DOHH2 (cell line): ENCODE data around the gene XRCC5.

Experiments used
- H3F3A ChIP-seq: fragments of 200-600 bp; sonication (generic), shearing (Covaris generic); 2 replicates; pipeline ENCODE4 v1.6.0; 2016; ENCODE audit warnings: antibody characterized with exemption, mild to moderate bottlenecking; ENCODE audit not compliant: control insufficient read depth, insufficient read depth
- H3K27ac ChIP-seq: fragments of 200-600 bp; sonication (generic); 2 replicates; pipeline ENCODE4 v1.5.1; 2014; ENCODE audit warnings: low read depth, mild to moderate bottlenecking, low read length, moderate library complexity
- H3K27me3 ChIP-seq: fragments of 200-600 bp; sonication (generic); 2 replicates; pipeline ENCODE4 v1.6.1; 2014; ENCODE audit warnings: mild to moderate bottlenecking, low read length, mixed read lengths; ENCODE audit not compliant: control insufficient read depth
- H3K36me3 ChIP-seq: fragments of 200-600 bp; sonication (generic); 2 replicates; pipeline ENCODE4 v1.6.1; 2014; ENCODE audit warnings: mild to moderate bottlenecking, low read length, moderate library complexity, mixed read lengths; ENCODE audit not compliant: control insufficient read depth
- H3K4me1 ChIP-seq: fragments of 200-600 bp; sonication (generic); 2 replicates; pipeline ENCODE4 v1.6.1; 2014; ENCODE audit warnings: mild to moderate bottlenecking, low read length, mixed read lengths; ENCODE audit not compliant: control insufficient read depth
- H3K4me2 ChIP-seq: fragments of 200-600 bp; sonication (generic); 2 replicates; pipeline ENCODE4 v1.6.0; 2014; ENCODE audit warnings: mild to moderate bottlenecking, low read length, moderate library complexity
- H3K4me3 ChIP-seq: fragments of 200-600 bp; sonication (generic); 2 replicates; pipeline ENCODE4 v1.5.1; 2014; ENCODE audit warnings: mild to moderate bottlenecking, low read length, mixed read lengths
- H3K79me2 ChIP-seq: fragments of 200-600 bp; sonication (generic); 2 replicates; pipeline ENCODE4 v1.6.1; 2014; ENCODE audit warnings: mild to moderate bottlenecking, low read length, mixed read lengths; ENCODE audit not compliant: control insufficient read depth
- H3K9me2 ChIP-seq: fragments of 200-600 bp; sonication (generic); replicated peaks from 2 replicates; pipeline ENCODE4 v1.6.1; 2014; ENCODE audit warnings: mild to moderate bottlenecking, low read length, mixed read lengths; ENCODE audit not compliant: control insufficient read depth
- H3K9me3 ChIP-seq: fragments of 200-600 bp; sonication (generic); 2 replicates; pipeline ENCODE4 v1.6.1; 2014; ENCODE audit warnings: antibody characterized with exemption, low read length, mixed read lengths; ENCODE audit not compliant: control insufficient read depth, insufficient read depth
- H4K20me1 ChIP-seq: fragments of 200-600 bp; sonication (generic); 2 replicates; pipeline ENCODE4 v1.6.0; 2014; ENCODE audit warnings: low read depth, mild to moderate bottlenecking, antibody characterized with exemption, low read length, moderate library complexity; ENCODE audit not compliant: control insufficient read depth, insufficient read depth
- CTCF ChIP-seq: fragments of 200-600 bp; sonication (generic); IDR thresholded peaks from one replicate; pipeline ENCODE4 v1.5.1; 2014; ENCODE audit warnings: antibody characterized with exemption, mild to moderate bottlenecking, low read depth, low read length; ENCODE audit not compliant: poor library complexity, severe bottlenecking
- EZH2phosphoT487 ChIP-seq: fragments of 200-600 bp; sonication (generic); IDR thresholded peaks from 2 replicates; pipeline ENCODE4 v1.6.1; 2017; ENCODE audit warnings: borderline replicate concordance, mild to moderate bottlenecking, antibody characterized with exemption, low read length, moderate library complexity, mixed read lengths

The XRCC5 gene

DNA sequence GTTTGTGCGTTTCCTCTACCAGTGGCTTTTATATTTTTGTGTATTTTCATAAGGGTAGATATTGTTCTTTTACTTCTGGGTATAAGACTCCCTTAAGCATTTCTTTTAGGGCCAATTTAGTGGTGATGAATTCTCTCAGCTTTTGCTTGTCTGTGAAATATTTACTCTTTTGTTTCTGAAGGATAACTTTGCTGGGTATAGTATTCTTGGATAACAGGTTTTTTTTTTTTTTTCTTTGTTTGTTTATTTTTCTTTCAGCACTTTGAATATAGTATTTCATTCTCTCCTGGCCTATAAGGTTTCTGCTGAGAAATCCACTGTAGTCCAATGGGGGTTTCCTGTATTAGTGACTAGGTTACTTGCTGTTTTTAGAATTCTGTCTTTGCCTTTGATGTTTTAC, 122.7 kb downstream of the XRCC5 start:
- no peak for TF ChIP-seq EZH2phosphoT487
- no peak for TF ChIP-seq CTCF
- no peak overlapping the region for H3K27ac ChIP-seq
- H3K9me2 ChIP-seq, result no peaks in the 10 kb centered on the region
- no peaks in the 10 kb centered on the region for H3K36me3 ChIP-seq
- no peak overlapping the region for H3K4me2 ChIP-seq
- no peaks in the 10 kb centered on the region for H3K79me2 ChIP-seq
- H4K20me1 ChIP-seq, result no peaks in the 10 kb centered on the region
- H3K9me3 ChIP-seq, result peaks cover 3% of the 10 kb centered on the region
- H3K27me3 ChIP-seq, result no peaks in the 10 kb centered on the region
- no peaks in the 10 kb centered on the region for H3F3A ChIP-seq
- no peak overlapping the region for H3K4me3 ChIP-seq
- no peaks in the 10 kb centered on the region for H3K4me1 ChIP-seq

DNA sequence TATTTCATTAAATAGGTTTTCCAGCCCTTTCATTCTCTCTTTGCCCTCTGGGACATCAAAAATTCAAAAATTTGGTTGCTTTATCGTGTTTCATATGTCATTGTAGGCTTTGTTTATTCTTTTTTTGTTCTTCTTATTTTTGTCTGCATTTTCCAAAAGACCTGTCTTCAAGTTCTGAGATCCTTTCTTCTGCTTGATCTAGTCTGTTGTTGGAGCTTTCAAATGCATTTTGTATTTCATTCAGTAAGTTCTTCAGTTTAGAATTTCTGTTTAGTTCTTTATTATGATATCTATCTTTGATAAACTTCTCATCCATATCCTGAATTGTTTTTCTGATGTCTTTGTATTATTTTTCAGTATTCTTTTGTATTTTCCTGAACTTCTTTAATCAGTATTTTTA, 123.6 kb downstream of the XRCC5 start:
- Histone ChIP-seq H3K27me3 (no peaks in the 10 kb centered on the region), H4K20me1 (no peaks in the 10 kb centered on the region), H3K4me3 (no peak overlapping the region), H3K4me2 (no peak overlapping the region), H3K27ac (no peak overlapping the region), H3K36me3 (no peaks in the 10 kb centered on the region), H3K9me2 (no peaks in the 10 kb centered on the region), H3K4me1 (no peaks in the 10 kb centered on the region), H3K79me2 (no peaks in the 10 kb centered on the region), H3K9me3 (peaks cover 3% of the 10 kb centered on the region), H3F3A (no peaks in the 10 kb centered on the region)
- no peak for TF ChIP-seq EZH2phosphoT487
- TF ChIP-seq CTCF, result no peak

GRCh38 chr2:216233281-216233995, 124.3 kb downstream of the XRCC5 start:
- no peak for TF ChIP-seq CTCF
- TF ChIP-seq EZH2phosphoT487, result no peak

More at GRCh38 chr2:216233281-216233995, 124.3 kb downstream of the XRCC5 start:
- H4K20me1 ChIP-seq, result no peaks in the 10 kb centered on the region
- no peaks in the 10 kb centered on the region for H3K79me2 ChIP-seq
- H3F3A ChIP-seq, result no peaks in the 10 kb centered on the region
- no peaks in the 10 kb centered on the region for H3K9me2 ChIP-seq
- H3K4me3 ChIP-seq, result no peak overlapping the region
- H3K4me1 ChIP-seq, result no peaks in the 10 kb centered on the region
- peaks cover 3% of the 10 kb centered on the region for H3K9me3 ChIP-seq
- no peak overlapping the region for H3K27ac ChIP-seq
- no peaks in the 10 kb centered on the region for H3K36me3 ChIP-seq
- H3K4me2 ChIP-seq, result no peak overlapping the region
- no peaks in the 10 kb centered on the region for H3K27me3 ChIP-seq
